NCI-H2029 (cell line): ENCODE measurements around the gene SLC25A11.
"Not testable (repeated sequence)": the region's sequence is repeated elsewhere in the genome, so short reads cannot be mapped to it uniquely, and the experiment has no call there.

Source experiments
- DNase-seq: peaks from one replicate; lab custom pipeline; 2025; lab: John Stamatoyannopoulos, UW

The SLC25A11 gene

GRCh38 chr17:4945176-4945943, 5.5 kb upstream of the SLC25A11 start:
- DNase-seq: no peak

- DNase-seq: no peak
Observed at GRCh38 chr17:4944554-4945175, 4.8 kb upstream of the SLC25A11 start.

GRCh38 chr17:4944163-4944553, 4.3 kb upstream of the SLC25A11 start:
- no peak for DNase-seq

- no peak for DNase-seq
Observed at GRCh38 chr17:4942760-4943508, 3.1 kb upstream of the SLC25A11 start.

GRCh38 chr17:4941319-4941610, 1.4 kb upstream of the SLC25A11 start:
- DNase-seq: no peak

- DNase-seq: no peak
Observed at GRCh38 chr17:4940555-4941318, 891 bp upstream of the SLC25A11 start.

GRCh38 chr17:4939546-4939795, 375 bp downstream of the SLC25A11 start:
- no peak for DNase-seq

- DNase-seq: no peak
Observed at GRCh38 chr17:4938688-4939545, 929 bp downstream of the SLC25A11 start.

- no peak for DNase-seq
Observed at GRCh38 chr17:4938069-4938491, 1.8 kb downstream of the SLC25A11 start.

- no peak for DNase-seq
Observed at GRCh38 chr17:4937553-4937952, 2.3 kb downstream of the SLC25A11 start.

GRCh38 chr17:4936436-4936835, 3.4 kb downstream of the SLC25A11 start:
- no peak for DNase-seq

- no peak for DNase-seq
Observed at GRCh38 chr17:4935650-4936049, 4.2 kb downstream of the SLC25A11 start.

GRCh38 chr17:4934173-4934979, 5.5 kb downstream of the SLC25A11 start:
- DNase-seq: peak; percentile 14

GRCh38 chr17:4933646-4934045, 6.2 kb downstream of the SLC25A11 start:
- no peak for DNase-seq

- DNase-seq: no peak
Observed at GRCh38 chr17:4932756-4933155, 7.1 kb downstream of the SLC25A11 start.

GRCh38 chr17:4931963-4932362, 7.9 kb downstream of the SLC25A11 start, which contains the start of gene GP1BA:
TSS of gene GP1BA (plus strand) at chr17:4932277. CDS start at chr17:4932605, 328 bp downstream.
- no peak for DNase-seq

GRCh38 chr17:4928881-4929280, 11.0 kb downstream of the SLC25A11 start:
- no peak for DNase-seq

- DNase-seq: not testable (repeated sequence)
Observed at GRCh38 chr17:4926577-4927335, 13.1 kb downstream of the SLC25A11 start.

GRCh38 chr17:4921320-4921719, 18.5 kb downstream of the SLC25A11 start:
- no peak for DNase-seq
